ENCODE results near the gene U2AF2. TPM values are rescaled to one million over a fixed set of nuclear protein-coding genes. Genes with fewer than 3 reads are reported as not detected.
A peak's percentile ranks its signal among the peaks of the same experiment; 100 is the strongest.

U2AF2 gene
- 100 to 1,000 TPM; 239 to 281 TPM for total RNA-seq

- H3K27me3 Mint-ChIP-seq, result no peaks in the 10 kb centered on the region
- no peaks in the 10 kb centered on the region for H3K9me3 Mint-ChIP-seq
- peak; percentile 95 for DNase-seq
- peaks cover 25% of the 10 kb centered on the region for H3K36me3 Mint-ChIP-seq (ENCODE audit: low read depth)
- ChIA-PET POLR2A (interaction anchor here (0.7 to 1.1 kb wide), 2 partner anchors 17 to 400 kb away, joined by 3 to 4 read pairs; no protein-coding TSS in a partner anchor), CTCF (interaction anchor here (0.6 to 3.4 kb wide), 25 partner anchors 9 to 495 kb away, joined by 3 to 36 read pairs (median 5); partner anchors contain the start of genes FIZ1, ZNF580, ZNF581 and ZNF784)
- peak within 1 kb of the TSS; percentile 99 for H3K27ac Mint-ChIP-seq
- peak within 1 kb of the TSS; percentile 88 for H3K4me3 Mint-ChIP-seq
- H3K4me1 Mint-ChIP-seq, result peaks cover 44% of the 10 kb centered on the region
These were observed at the start of gene U2AF2 for GRCh38 chr19:55654868-55655647. Gene U2AF2, plus strand, starts transcription at chr19:55655035. Its CDS starts 70 bp downstream, at chr19:55655105.

- H3K27me3 Mint-ChIP-seq, result no peaks in the 10 kb centered on the region
- H3K4me3 Mint-ChIP-seq, result peak overlapping the region; percentile 78
- ChIA-PET CTCF (interaction anchor here (1.0 to 3.6 kb wide), 12 partner anchors 9 to 101 kb away, joined by 3 to 30 read pairs (median 6); partner anchors contain the start of gene U2AF2), POLR2A (no interaction called here)
- H3K4me1 Mint-ChIP-seq, result peaks cover 55% of the 10 kb centered on the region
- DNase-seq, result peak; percentile 99
- H3K36me3 Mint-ChIP-seq (ENCODE audit: low read depth), result peaks cover 32% of the 10 kb centered on the region
- peak overlapping the region; percentile 94 for H3K27ac Mint-ChIP-seq
- H3K9me3 Mint-ChIP-seq, result no peaks in the 10 kb centered on the region
These were observed 49.6 kb upstream of the U2AF2 start for GRCh38 chr19:55605207-55605636.

- POLR2A ChIA-PET, result no interaction called here
- Mint-ChIP-seq H3K36me3 (ENCODE audit: low read depth) (peaks cover 32% of the 10 kb centered on the region), H3K4me3 (peak within 1 kb of the TSS; percentile 93), H3K27ac (peak within 1 kb of the TSS; percentile 96), H3K4me1 (peaks cover 59% of the 10 kb centered on the region), H3K9me3 (no peaks in the 10 kb centered on the region), H3K27me3 (no peaks in the 10 kb centered on the region)
- peak; percentile 76 for DNase-seq
- CTCF ChIA-PET, result interaction anchor here (0.5 to 3.6 kb wide), 16 partner anchors 9 to 1754 kb away, joined by 3 to 30 read pairs (median 5); partner anchors contain the start of genes U2AF2 and ZNF784
These were observed 49.0 kb upstream of the U2AF2 start, which contains the start of gene ZNF865 for GRCh38 chr19:55605637-55606470. Gene ZNF865, plus strand, starts transcription at chr19:55605647. Its CDS starts 7,972 bp downstream, at chr19:55613619.

- ChIA-PET CTCF (interaction anchor here (0.5 to 3.6 kb wide), 14 partner anchors 9 to 1755 kb away, joined by 3 to 30 read pairs (median 6); partner anchors contain the start of genes U2AF2 and ZNF784), POLR2A (no interaction called here)
- Mint-ChIP-seq H3K9me3 (no peaks in the 10 kb centered on the region), H3K27ac (peak overlapping the region; percentile 96), H3K4me3 (peak overlapping the region; percentile 93), H3K27me3 (no peaks in the 10 kb centered on the region), H3K4me1 (peaks cover 53% of the 10 kb centered on the region), H3K36me3 (ENCODE audit: low read depth) (peaks cover 32% of the 10 kb centered on the region)
- no peak for DNase-seq
These were observed 48.4 kb upstream of the U2AF2 start for GRCh38 chr19:55606471-55606787.

GRCh38 chr19:55606817-55607216 lies 48.0 kb upstream of the U2AF2 start:
- POLR2A ChIA-PET, result no interaction called here
- Mint-ChIP-seq H3K27ac (peak overlapping the region; percentile 96), H3K27me3 (no peaks in the 10 kb centered on the region), H3K36me3 (ENCODE audit: low read depth) (peaks cover 29% of the 10 kb centered on the region), H3K4me3 (peak overlapping the region; percentile 93), H3K4me1 (peaks cover 49% of the 10 kb centered on the region), H3K9me3 (no peaks in the 10 kb centered on the region)
- no peak for DNase-seq
- CTCF ChIA-PET, result interaction anchor here (0.6 to 3.6 kb wide), 13 partner anchors 8 to 108 kb away, joined by 3 to 30 read pairs (median 6); partner anchors contain the start of genes U2AF2 and ZNF784

GRCh38 chr19:55609326-55609725 lies 45.5 kb upstream of the U2AF2 start:
- ChIA-PET POLR2A (no interaction called here), CTCF (interaction anchor here (1.3 kb wide), 1 partner anchor 17 kb away, joined by 3 read pairs; no protein-coding TSS in a partner anchor)
- no peak for DNase-seq
- Mint-ChIP-seq H3K27ac (no peak overlapping the region), H3K4me1 (peaks cover 40% of the 10 kb centered on the region), H3K36me3 (ENCODE audit: low read depth) (peaks cover 29% of the 10 kb centered on the region), H3K27me3 (no peaks in the 10 kb centered on the region), H3K9me3 (no peaks in the 10 kb centered on the region), H3K4me3 (no peak overlapping the region)

- DNase-seq, result no peak
- ChIA-PET CTCF (no interaction called here), POLR2A (no interaction called here)
- no peaks in the 10 kb centered on the region for H3K9me3 Mint-ChIP-seq
- H3K4me1 Mint-ChIP-seq, result peaks cover 29% of the 10 kb centered on the region
- H3K36me3 Mint-ChIP-seq (ENCODE audit: low read depth), result peaks cover 31% of the 10 kb centered on the region
- no peak overlapping the region for H3K27ac Mint-ChIP-seq
- H3K27me3 Mint-ChIP-seq, result no peaks in the 10 kb centered on the region
- H3K4me3 Mint-ChIP-seq, result no peak overlapping the region
These were observed 43.4 kb upstream of the U2AF2 start for GRCh38 chr19:55611300-55611982.

GRCh38 chr19:55611983-55612645 lies 42.7 kb upstream of the U2AF2 start:
- Mint-ChIP-seq H3K4me1 (peaks cover 22% of the 10 kb centered on the region), H3K9me3 (no peaks in the 10 kb centered on the region), H3K27me3 (no peaks in the 10 kb centered on the region), H3K4me3 (no peak overlapping the region), H3K27ac (no peak overlapping the region), H3K36me3 (ENCODE audit: low read depth) (peaks cover 31% of the 10 kb centered on the region)
- CTCF ChIA-PET, result no interaction called here
- POLR2A ChIA-PET, result interaction anchor here (0.9 kb wide), 1 partner anchor 8 kb away, joined by 3 read pairs; no protein-coding TSS in a partner anchor
- no peak for DNase-seq

GRCh38 chr19:55613396-55613795 lies 41.4 kb upstream of the U2AF2 start:
- no peak for DNase-seq
- H3K27ac Mint-ChIP-seq, result no peak overlapping the region
- no peak overlapping the region for H3K4me3 Mint-ChIP-seq
- CTCF ChIA-PET, result no interaction called here
- no peaks in the 10 kb centered on the region for H3K27me3 Mint-ChIP-seq
- POLR2A ChIA-PET, result no interaction called here
- peaks cover 13% of the 10 kb centered on the region for H3K4me1 Mint-ChIP-seq
- peaks cover 32% of the 10 kb centered on the region for H3K36me3 Mint-ChIP-seq (ENCODE audit: low read depth)
- no peaks in the 10 kb centered on the region for H3K9me3 Mint-ChIP-seq

GRCh38 chr19:55613930-55614710 lies 40.7 kb upstream of the U2AF2 start:
- no peaks in the 10 kb centered on the region for H3K27me3 Mint-ChIP-seq
- peaks cover 28% of the 10 kb centered on the region for H3K36me3 Mint-ChIP-seq (ENCODE audit: low read depth)

GRCh38 chr19:55614711-55615542 lies 39.9 kb upstream of the U2AF2 start:
- ChIA-PET CTCF (interaction anchor here (1.0 kb wide), 1 partner anchor 8 kb away, joined by 3 read pairs; no protein-coding TSS in a partner anchor), POLR2A (no interaction called here)
- H3K27ac Mint-ChIP-seq, result no peak overlapping the region
- DNase-seq, result no peak
- no peaks in the 10 kb centered on the region for H3K9me3 Mint-ChIP-seq
- H3K4me1 Mint-ChIP-seq, result peaks cover 12% of the 10 kb centered on the region
- H3K36me3 Mint-ChIP-seq (ENCODE audit: low read depth), result peaks cover 22% of the 10 kb centered on the region
- H3K27me3 Mint-ChIP-seq, result no peaks in the 10 kb centered on the region
- H3K4me3 Mint-ChIP-seq, result no peak overlapping the region

More at GRCh38 chr19:55613930-55614710, 40.7 kb upstream of the U2AF2 start:
- ChIA-PET CTCF (no interaction called here), POLR2A (no interaction called here)
- Mint-ChIP-seq H3K4me1 (peaks cover 9% of the 10 kb centered on the region), H3K9me3 (no peaks in the 10 kb centered on the region), H3K27ac (no peak overlapping the region), H3K4me3 (no peak overlapping the region)
- no peak for DNase-seq

All from activated CD4-positive, alpha-beta T cell treated with anti-CD3 and anti-CD28 coated beads, Interleukin-2, amount 10 ng/mL, durations not matched to agents 7 days and 5 days (primary cell).